Neural progenitor cell (in vitro differentiated cells): ENCODE measurements around the gene MYLK2.

ENCODE experiments used
- EZH2 ChIP-seq: fragments of 200-600 bp; sonication (generic); IDR thresholded peaks from 2 replicates; pipeline ENCODE4 v1.6.1; 2017; ENCODE audit warnings: antibody characterized with exemption, mild to moderate bottlenecking, moderate library complexity
- EZH2phosphoT487 ChIP-seq: fragments of 200-600 bp; sonication (generic); IDR thresholded peaks from 2 replicates; pipeline ENCODE4 v1.6.1; 2017; ENCODE audit warnings: antibody characterized with exemption
- TF ChIP-seq, protein P1 (sequence below): fragments of 200-600 bp; sonication (generic); IDR thresholded peaks from 2 replicates; pipeline ENCODE4 v1.5.1; 2017; ENCODE audit warnings: antibody characterized with exemption, mild to moderate bottlenecking

GRCh38 chr20:31820228-31820627 is 1.1 kb downstream of the MYLK2 start:
- TF ChIP-seq, protein P1, sequence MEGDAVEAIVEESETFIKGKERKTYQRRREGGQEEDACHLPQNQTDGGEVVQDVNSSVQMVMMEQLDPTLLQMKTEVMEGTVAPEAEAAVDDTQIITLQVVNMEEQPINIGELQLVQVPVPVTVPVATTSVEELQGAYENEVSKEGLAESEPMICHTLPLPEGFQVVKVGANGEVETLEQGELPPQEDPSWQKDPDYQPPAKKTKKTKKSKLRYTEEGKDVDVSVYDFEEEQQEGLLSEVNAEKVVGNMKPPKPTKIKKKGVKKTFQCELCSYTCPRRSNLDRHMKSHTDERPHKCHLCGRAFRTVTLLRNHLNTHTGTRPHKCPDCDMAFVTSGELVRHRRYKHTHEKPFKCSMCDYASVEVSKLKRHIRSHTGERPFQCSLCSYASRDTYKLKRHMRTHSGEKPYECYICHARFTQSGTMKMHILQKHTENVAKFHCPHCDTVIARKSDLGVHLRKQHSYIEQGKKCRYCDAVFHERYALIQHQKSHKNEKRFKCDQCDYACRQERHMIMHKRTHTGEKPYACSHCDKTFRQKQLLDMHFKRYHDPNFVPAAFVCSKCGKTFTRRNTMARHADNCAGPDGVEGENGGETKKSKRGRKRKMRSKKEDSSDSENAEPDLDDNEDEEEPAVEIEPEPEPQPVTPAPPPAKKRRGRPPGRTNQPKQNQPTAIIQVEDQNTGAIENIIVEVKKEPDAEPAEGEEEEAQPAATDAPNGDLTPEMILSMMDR, result no peak
- TF ChIP-seq EZH2 (no peak), EZH2phosphoT487 (no peak)
